IPS DF 6.9 (cell line): Measurements from ENCODE around the gene BET1L.
"Not testable (repeated sequence)": the region's sequence is repeated elsewhere in the genome, so short reads cannot be mapped to it uniquely, and the experiment has no call there.

Experiments used
- DNase-seq: peaks from one replicate; pipeline ENCODE4 v3.0.0-alpha.2; 2013; ENCODE audit warnings: low read depth, low spot score
- H3K27ac ChIP-seq: one replicate; pipeline ENCODE4 v1.5.1; 2013; ENCODE audit warnings: low read length, control low read depth
- H3K27me3 ChIP-seq: 2 replicates; pipeline ENCODE4 v1.6.1; 2013; ENCODE audit warnings: mild to moderate bottlenecking, low read length; ENCODE audit not compliant: control insufficient read depth, insufficient read depth
- H3K36me3 ChIP-seq: 2 replicates; pipeline ENCODE4 v1.6.1; 2013; ENCODE audit warnings: low read length; ENCODE audit not compliant: control insufficient read depth, insufficient read depth
- H3K4me1 ChIP-seq: 2 replicates; pipeline ENCODE4 v1.6.1; 2013; ENCODE audit warnings: low read length; ENCODE audit not compliant: control insufficient read depth, insufficient read depth
- H3K4me3 ChIP-seq: 2 replicates; pipeline ENCODE4 v1.5.1; 2013; ENCODE audit warnings: mild to moderate bottlenecking, low read length
- H3K9me3 ChIP-seq: 2 replicates; pipeline ENCODE4 v1.6.1; 2013; ENCODE audit warnings: low read length, inconsistent platforms; ENCODE audit not compliant: control insufficient read depth, insufficient read depth
- WGBS: extraction: QIAGEN DNeasy Blood & Tissue Kit; methylation state at CpG from one replicate; pipeline ENCODE4 v1.1.7; 2013; ENCODE audit warnings: mixed read lengths, missing lambda C conversion rate; ENCODE audit not compliant: insufficient read length, insufficient coverage; 5-methylcytosine and 5-hydroxymethylcytosine counted together

The BET1L gene

DNA sequence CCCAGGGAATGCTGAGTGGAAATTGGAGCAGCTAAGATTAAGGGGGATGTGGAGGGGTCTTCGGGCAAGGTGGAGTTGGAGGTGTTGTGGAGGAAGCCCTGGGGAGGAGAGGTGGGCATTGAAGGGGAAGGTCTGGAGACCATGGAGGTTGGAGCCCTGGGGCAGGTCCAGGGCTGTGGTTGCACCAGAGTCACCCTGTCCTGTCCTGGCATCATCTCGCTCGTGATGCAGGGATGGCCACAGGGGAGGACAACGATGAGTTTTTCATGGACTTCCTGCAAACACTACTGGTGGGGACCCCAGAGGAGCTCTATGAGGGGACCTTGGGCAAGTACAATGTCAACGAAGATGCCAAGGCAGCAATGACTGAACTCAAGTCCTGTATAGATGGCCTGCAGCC is 13.7 kb downstream of the BET1L start:
- H3K9me3 ChIP-seq, H3K36me3 ChIP-seq, H3K27me3 ChIP-seq, DNase-seq, H3K4me3 ChIP-seq, H3K27ac ChIP-seq, H3K4me1 ChIP-seq: not testable (repeated sequence)
- no CpG with 5 or more reads among the region's 5 CpGs for WGBS

DNA sequence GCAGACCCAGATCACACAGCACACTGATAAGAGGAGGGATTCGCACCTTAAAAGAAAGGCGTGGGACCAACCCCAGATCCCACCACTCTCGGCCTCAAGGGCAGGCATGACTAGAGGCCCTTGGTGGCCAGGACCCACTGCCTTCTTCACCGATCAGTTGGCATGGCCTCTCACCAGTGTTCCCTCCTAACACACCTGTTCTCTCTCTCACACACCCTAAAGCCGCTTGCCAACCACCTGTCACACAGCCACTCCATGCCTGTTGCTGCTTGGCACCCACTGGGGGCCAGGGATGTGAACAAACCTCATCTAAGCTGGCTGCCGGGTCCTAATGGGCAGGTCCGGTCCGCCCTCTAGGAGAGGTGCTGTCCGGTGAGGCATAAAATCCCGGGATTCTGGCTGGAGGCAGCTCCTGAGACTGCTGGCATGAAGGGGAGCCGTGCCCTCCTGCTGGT is 14.5 kb downstream of the BET1L start, which contains the start of gene SCGB1C1:
Gene SCGB1C1, plus strand, starts transcription at position 405 of the 455 bp plus-strand sequence. Its CDS starts 22 bp downstream, at position 427.
- not testable (repeated sequence) for H3K27me3 ChIP-seq, H3K27ac ChIP-seq, H3K9me3 ChIP-seq, H3K4me3 ChIP-seq, H3K36me3 ChIP-seq, H3K4me1 ChIP-seq, DNase-seq
- no CpG with 5 or more reads among the region's 11 CpGs for WGBS

- not testable (repeated sequence) for H3K4me1 ChIP-seq, DNase-seq, H3K4me3 ChIP-seq, H3K36me3 ChIP-seq, H3K27me3 ChIP-seq, H3K9me3 ChIP-seq, H3K27ac ChIP-seq
- no CpG with 5 or more reads among the region's 8 CpGs for WGBS
Measured at GRCh38 chr11:191490-192478, 15.4 kb downstream of the BET1L start.

- not testable (repeated sequence) for H3K4me3 ChIP-seq, DNase-seq, H3K27me3 ChIP-seq, H3K27ac ChIP-seq, H3K9me3 ChIP-seq, H3K4me1 ChIP-seq, H3K36me3 ChIP-seq
- WGBS, result no CpG with 5 or more reads among the region's 5 CpGs
Measured at GRCh38 chr11:190546-190945, 16.7 kb downstream of the BET1L start.

DNA sequence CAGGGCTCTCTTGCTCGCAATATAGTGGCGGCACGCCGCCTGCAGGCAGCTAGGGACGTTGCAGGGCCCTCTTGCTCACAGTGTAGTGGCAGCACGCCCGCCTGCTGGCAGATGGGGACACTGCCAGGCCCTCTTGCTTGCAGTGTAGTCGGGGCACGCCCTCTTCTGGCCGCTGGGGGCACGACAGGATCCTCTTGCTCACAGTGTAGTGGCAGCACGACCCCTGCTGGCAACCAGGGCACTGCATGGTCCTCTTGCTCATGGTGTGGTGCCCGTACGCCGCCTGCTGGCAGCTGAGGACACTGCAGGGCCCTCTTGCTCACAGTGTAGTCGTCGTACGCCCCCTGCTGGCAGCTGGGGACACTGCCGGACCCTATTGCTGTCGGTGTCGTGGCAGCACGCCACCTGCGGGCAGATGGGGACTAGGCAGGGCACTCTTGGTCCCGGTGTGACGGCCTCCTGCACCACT is 17.3 kb downstream of the BET1L start:
- H3K4me1 ChIP-seq, H3K27me3 ChIP-seq, DNase-seq, H3K36me3 ChIP-seq, H3K4me3 ChIP-seq, H3K27ac ChIP-seq, H3K9me3 ChIP-seq: not testable (repeated sequence)
- WGBS, result no CpG with 5 or more reads among the region's 25 CpGs

DNA sequence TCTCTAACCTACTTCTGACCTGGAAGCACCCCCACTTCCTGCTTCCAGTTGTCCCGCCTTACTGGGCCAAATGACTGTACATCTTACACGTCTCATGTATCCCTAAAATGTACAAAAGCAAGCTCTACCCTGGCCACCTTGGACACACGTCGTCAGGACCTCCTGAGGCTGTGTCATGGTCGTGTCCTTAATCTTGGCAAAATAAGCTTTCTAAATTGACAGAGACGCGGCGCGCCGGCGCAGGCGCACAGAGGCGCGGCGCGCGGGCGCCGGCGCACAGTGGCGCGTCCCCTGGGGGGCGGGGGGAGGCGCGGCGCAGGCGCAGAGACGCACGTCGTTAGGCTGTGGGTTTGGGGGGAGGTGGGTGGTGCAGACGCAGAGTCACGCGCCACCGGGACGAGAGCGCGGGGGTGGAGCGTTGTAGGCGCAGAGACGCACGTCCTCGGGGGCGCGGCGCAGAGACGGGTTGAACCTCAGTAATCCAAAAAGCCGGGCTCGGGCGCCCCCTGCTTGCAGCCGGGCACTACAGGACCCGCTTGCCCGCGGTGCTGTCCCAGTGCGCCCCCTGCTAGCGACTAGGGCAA is 17.9 kb downstream of the BET1L start:
- H3K4me3 ChIP-seq, result not testable (repeated sequence)

GRCh38 chr11:180242-180641 is 27.0 kb downstream of the BET1L start:
- H3K27ac ChIP-seq, DNase-seq, H3K4me1 ChIP-seq, H3K4me3 ChIP-seq, H3K27me3 ChIP-seq, H3K36me3 ChIP-seq, H3K9me3 ChIP-seq: not testable (repeated sequence)
- WGBS, result no CpG with 5 or more reads among the region's 13 CpGs

More for the DNA sequence above, 17.9 kb downstream of the BET1L start:
- not testable (repeated sequence) for DNase-seq, H3K9me3 ChIP-seq, H3K4me1 ChIP-seq, H3K27ac ChIP-seq, H3K36me3 ChIP-seq, H3K27me3 ChIP-seq
- no CpG with 5 or more reads among the region's 55 CpGs for WGBS
